Right cardiac atrium (tissue), 5 donors: ENCODE measurements around the gene H3-3A. TPM values are rescaled to one million over a fixed set of nuclear protein-coding genes. Genes with fewer than 3 reads are reported as not detected.

Source experiments
- ATAC-seq, 2 donors: fragments of 200-7000 bp; cut with Tn5 transposase; one replicate each; pipeline versions ENCODE4 v1.8.0 to v1.9.1; 2020; ENCODE audit warnings: moderate library complexity in 2 of 2, mild to moderate bottlenecking in 1 of 2
- DNase-seq, 3 donors: peaks; one replicate each; pipeline ENCODE4 v3.0.0-alpha.2; 2020
- H3K27ac ChIP-seq: one replicate; pipeline ENCODE4 v1.5.1; 2013; ENCODE audit warnings: mild to moderate bottlenecking, low read length, control low read depth, moderate library complexity
- H3K27me3 ChIP-seq: one replicate; pipeline ENCODE4 v1.6.1; 2013; ENCODE audit not compliant: control insufficient read depth, insufficient read depth
- H3K4me1 ChIP-seq: one replicate; pipeline ENCODE4 v1.6.1; 2013; ENCODE audit warnings: low read length; ENCODE audit not compliant: control insufficient read depth, insufficient read depth
- H3K4me3 ChIP-seq: one replicate; pipeline ENCODE4 v1.5.1; 2013; ENCODE audit warnings: low read length, control low read depth
- H3K9me3 ChIP-seq: one replicate; pipeline ENCODE4 v1.6.1; 2013; ENCODE audit warnings: low read length; ENCODE audit not compliant: control insufficient read depth
- WGBS: extraction: QIAGEN DNeasy Blood & Tissue Kit; methylation state at CpG from one replicate; pipeline ENCODE4 v1.1.7; 2013; 5-methylcytosine and 5-hydroxymethylcytosine counted together
- intact Hi-C, 4 donors: fragments of 100-400 bp; cut with DNase I; formaldehyde crosslinking; loops; one replicate each; pipeline versions ENCODE4 v1.11.0 to v1.14.0; 2022 to 2023
- polyA plus RNA-seq: library from polyadenylated mRNA; stranded (reverse); fragments of 200-250 nt; gene quantifications from one replicate; pipeline ENCODE4 v1.2.3, GENCODE V29; 2013
- total RNA-seq, 4 donors: library from RNA; stranded (reverse); fragmentation: NEBNext Ultra II Directional; extraction: Animal tissue kit (Norgen Biotek cat#: 25700); gene quantifications; one replicate each; pipeline ENCODE4 v1.2.1, GENCODE V29; 2021
- donor health status: healthy with polysubstance abuse.
- donor health status: DM: no; HTN: yes; CAD: no.
- donor health status: DM: no; HTN: no; CAD: no.
- donor health status: DM: no; HTN: yes; CAD: no; lungs with severe emphysema.
- donor health status: DM: yes; HTN: yes; CAD: no.

H3-3A gene
- total and polyA plus RNA-seq, 5 donors, result 304 to 557 (median 343) TPM

- no peaks in the 10 kb centered on the region for H3K9me3 ChIP-seq
- ATAC-seq (no peak), DNase-seq (no peak)
- H3K27ac ChIP-seq, result no peak overlapping the region
- 60% methylated on average over 4 of the region's 4 CpGs for WGBS
- H3K4me1 ChIP-seq, result no peaks in the 10 kb centered on the region
- H3K27me3 ChIP-seq, result no peaks in the 10 kb centered on the region
- H3K4me3 ChIP-seq, result no peak overlapping the region
- intact Hi-C loops, result loop anchor here (5.0 to 10.0 kb wide), 3 partner anchors 56 to 128 kb away; no protein-coding TSS in a partner anchor
These were observed 4.0 kb downstream of the H3-3A start for GRCh38 chr1:226066415-226067078.

- Histone ChIP-seq H3K27me3 (no peaks in the 10 kb centered on the region), H3K9me3 (no peaks in the 10 kb centered on the region), H3K27ac (no peak overlapping the region), H3K4me1 (no peaks in the 10 kb centered on the region), H3K4me3 (no peak overlapping the region)
- 93% methylated on average over 13 of the region's 13 CpGs for WGBS
- intact Hi-C loops, result loop anchor here (5.0 to 10.0 kb wide), 3 partner anchors 52 to 125 kb away; no protein-coding TSS in a partner anchor
- no peak for ATAC-seq
- DNase-seq, result no peak
These were observed 7.4 kb downstream of the H3-3A start for GRCh38 chr1:226069811-226070489.

GRCh38 chr1:226072347-226072746 is 9.8 kb downstream of the H3-3A start:
- Histone ChIP-seq H3K27ac (no peak overlapping the region), H3K4me1 (no peaks in the 10 kb centered on the region), H3K27me3 (no peaks in the 10 kb centered on the region), H3K9me3 (no peaks in the 10 kb centered on the region), H3K4me3 (no peak overlapping the region)
- 46% methylated on average over 4 of the region's 4 CpGs for WGBS
- intact Hi-C loops, result no loop called here
- no peak for DNase-seq
- ATAC-seq, result no peak

GRCh38 chr1:226073184-226073950 is 10.9 kb downstream of the H3-3A start:
- Histone ChIP-seq H3K4me3 (no peak overlapping the region), H3K27ac (no peak overlapping the region), H3K4me1 (no peaks in the 10 kb centered on the region), H3K27me3 (no peaks in the 10 kb centered on the region), H3K9me3 (no peaks in the 10 kb centered on the region)
- DNase-seq (no peak), ATAC-seq (no peak)
- 48% methylated on average over 6 of the region's 6 CpGs for WGBS
- intact Hi-C loops, result no loop called here

- DNase-seq (no peak), ATAC-seq (no peak)
- H3K4me3 ChIP-seq, result no peak overlapping the region
- WGBS, result 85% methylated on average over 4 of the region's 4 CpGs
- H3K4me1 ChIP-seq, result no peaks in the 10 kb centered on the region
- no peak overlapping the region for H3K27ac ChIP-seq
- no peaks in the 10 kb centered on the region for H3K9me3 ChIP-seq
- no peaks in the 10 kb centered on the region for H3K27me3 ChIP-seq
- intact Hi-C loops, result no loop called here
These were observed 11.5 kb downstream of the H3-3A start for GRCh38 chr1:226074046-226074445.

- intact Hi-C loops, result no loop called here
- 91% methylated on average over 6 of the region's 6 CpGs for WGBS
- DNase-seq (no peak), ATAC-seq (no peak)
- no peaks in the 10 kb centered on the region for H3K27me3 ChIP-seq
- no peak overlapping the region for H3K27ac ChIP-seq
- H3K9me3 ChIP-seq, result no peaks in the 10 kb centered on the region
- H3K4me1 ChIP-seq, result no peaks in the 10 kb centered on the region
- no peak overlapping the region for H3K4me3 ChIP-seq
These were observed 13.9 kb downstream of the H3-3A start for GRCh38 chr1:226076378-226076777.

GRCh38 chr1:226078374-226078773 is 15.9 kb downstream of the H3-3A start:
- no peaks in the 10 kb centered on the region for H3K27me3 ChIP-seq
- ATAC-seq (no peak), DNase-seq (no peak)
- no peak overlapping the region for H3K27ac ChIP-seq
- peaks cover 3% of the 10 kb centered on the region for H3K4me1 ChIP-seq
- WGBS, result 76% methylated on average over 9 of the region's 9 CpGs
- H3K9me3 ChIP-seq, result no peaks in the 10 kb centered on the region
- intact Hi-C loops, result no loop called here
- H3K4me3 ChIP-seq, result no peak overlapping the region

GRCh38 chr1:226082587-226082917 is 20.0 kb downstream of the H3-3A start:
- 78% methylated on average over 7 of the region's 7 CpGs for WGBS
- DNase-seq (no peak), ATAC-seq (no peak)
- Histone ChIP-seq H3K4me3 (peak overlapping the region; percentile 71), H3K9me3 (no peaks in the 10 kb centered on the region), H3K27me3 (no peaks in the 10 kb centered on the region), H3K27ac (peak overlapping the region; percentile 25), H3K4me1 (peaks cover 3% of the 10 kb centered on the region)
- intact Hi-C loops, result no loop called here

GRCh38 chr1:226082959-226083301 is 20.4 kb downstream of the H3-3A start:
- Histone ChIP-seq H3K27me3 (no peaks in the 10 kb centered on the region), H3K4me1 (peaks cover 3% of the 10 kb centered on the region), H3K9me3 (no peaks in the 10 kb centered on the region), H3K4me3 (peak overlapping the region; percentile 71), H3K27ac (peak overlapping the region; percentile 25)
- intact Hi-C loops, result no loop called here
- DNase-seq (peak; percentile 67 to 90 (median 84)), ATAC-seq (peak; percentile 85)
- WGBS, result 2% methylated on average over 23 of the region's 23 CpGs

GRCh38 chr1:226083302-226084101 is 21.0 kb downstream of the H3-3A start:
- peaks cover 3% of the 10 kb centered on the region for H3K4me1 ChIP-seq
- no peaks in the 10 kb centered on the region for H3K9me3 ChIP-seq
- 2% methylated on average over 75 of the region's 75 CpGs for WGBS
- no peak overlapping the region for H3K27ac ChIP-seq
- DNase-seq (peak; percentile 89 to 97 (median 96)), ATAC-seq (peak; percentile 98)
- no peaks in the 10 kb centered on the region for H3K27me3 ChIP-seq
- peak overlapping the region; percentile 71 for H3K4me3 ChIP-seq
- intact Hi-C loops, result no loop called here
